Measurements from ENCODE around the gene RIMBP2.

DNA sequence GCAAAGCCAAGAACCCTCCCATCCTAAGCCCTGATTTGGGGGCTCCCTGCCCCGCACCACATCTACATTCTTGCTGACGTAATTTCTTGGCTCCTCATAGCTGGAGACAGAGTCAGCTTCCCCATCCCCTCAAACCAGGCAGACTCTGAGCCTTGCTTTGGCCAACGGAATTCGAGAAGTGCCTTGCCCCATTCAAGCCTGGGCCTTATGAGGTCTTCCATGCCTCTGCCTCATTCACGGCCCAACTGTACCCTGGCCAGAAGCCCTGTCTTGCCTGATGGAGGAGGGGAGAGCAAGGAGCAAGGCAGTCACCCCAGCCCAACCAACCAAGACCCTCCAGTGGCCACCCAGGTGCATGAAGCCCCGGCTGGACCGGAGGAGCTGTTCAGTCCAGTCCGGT is 214.3 kb downstream of the RIMBP2 start:
- TF ChIP-seq POLR2AphosphoS5 (IDR thresholded peaks at IDR 0.05; ENCODE audit: low read depth, low read length) (no peak), TAF1 (IDR thresholded peaks at IDR 0.05; ENCODE audit: borderline replicate concordance, insufficient read depth, low read length) (no peak), REST (IDR thresholded peaks at IDR 0.05; ENCODE audit: insufficient read depth in 1 of 2, low read depth in 2 of 2, low read length in 2 of 2) (no peak), SIN3A (IDR thresholded peaks at IDR 0.05; ENCODE audit: borderline replicate concordance, insufficient read depth, low read length) (no peak), FOXP2 (optimal IDR thresholded peaks at IDR 0.05; ENCODE audit: borderline replicate concordance, extremely low read depth, extremely low read length, insufficient read depth) (no peak)

All from PFSK-1 (cell line).